Renal cortical epithelial cell (primary cell): Measurements from ENCODE around the gene RUNDC3A. TPM values are rescaled to one million over a fixed set of nuclear protein-coding genes. Genes with fewer than 3 reads are reported as not detected.
"Not testable (repeated sequence)": the region's sequence is repeated elsewhere in the genome, so short reads cannot be mapped to it uniquely, and the experiment has no call there.

Experiments
- DNase-seq: peaks from one replicate; pipeline ENCODE4 v3.0.0-alpha.2; 2011; ENCODE audit warnings: low read depth
- total RNA-seq: library from RNA; depleted of rRNA; stranded (reverse); fragments of >200 nt; gene quantifications from 2 replicates; pipeline ENCODE4 v1.2.3, GENCODE V29; 2014

The RUNDC3A gene
- total RNA-seq, 1 donor from 2014 or later = 2.9 TPM

GRCh38 chr17:44359006-44359405 lies 50.6 kb downstream of the RUNDC3A start:
- no peak for DNase-seq

- DNase-seq = no peak
These were observed 51.2 kb downstream of the RUNDC3A start for GRCh38 chr17:44359458-44360143.

- DNase-seq = no peak
These were observed 51.7 kb downstream of the RUNDC3A start for GRCh38 chr17:44360144-44360533.

- DNase-seq = peak; percentile 27
These were observed 52.4 kb downstream of the RUNDC3A start for GRCh38 chr17:44360826-44361225.

- DNase-seq = no peak
These were observed 53.2 kb downstream of the RUNDC3A start for GRCh38 chr17:44361292-44362260.

- DNase-seq = no peak
These were observed 54.1 kb downstream of the RUNDC3A start for GRCh38 chr17:44362459-44362948.

- no peak for DNase-seq
These were observed 54.7 kb downstream of the RUNDC3A start for GRCh38 chr17:44362949-44363612.

- no peak for DNase-seq
These were observed 55.3 kb downstream of the RUNDC3A start, which contains the start of gene FAM171A2 for GRCh38 chr17:44363613-44364159. TSS of gene FAM171A2 (minus strand) at chr17:44363853. CDS start at chr17:44363714, 139 bp downstream.

- DNase-seq = not testable (repeated sequence)
These were observed 56.6 kb downstream of the RUNDC3A start for GRCh38 chr17:44365051-44365450.

GRCh38 chr17:44367231-44367979 lies 59.0 kb downstream of the RUNDC3A start:
- DNase-seq = peak; percentile 13

Other genes starting within 250 kb of the RUNDC3A start
- 30.3 and 42.2 TPM in 2 replicates for gene LSM12, start 241.9 kb upstream of the RUNDC3A start, total RNA-seq
- gene G6PC3, start 237.9 kb upstream of the RUNDC3A start, total RNA-seq = 15.8 and 54.2 TPM in 2 replicates
- 10.9 and 22.7 TPM in 2 replicates for gene HDAC5, start 185.0 kb upstream of the RUNDC3A start, total RNA-seq
- gene HROB, start 166.7 kb upstream of the RUNDC3A start, total RNA-seq = 0.70 and 1.2 TPM in 2 replicates
- gene ASB16, start 137.9 kb upstream of the RUNDC3A start, total RNA-seq = not detected in 2 replicates
- 21.9 and 38.5 TPM in 2 replicates for gene TMUB2, start 121.6 kb upstream of the RUNDC3A start, total RNA-seq
- 45.8 and 61.1 TPM in 2 replicates for gene ATXN7L3, start 108.7 kb upstream of the RUNDC3A start, total RNA-seq
- 27.8 and 57.8 TPM in 2 replicates for gene UBTF, start 88.9 kb upstream of the RUNDC3A start, total RNA-seq
- gene SLC4A1, start 40.5 kb upstream of the RUNDC3A start, total RNA-seq = not detected in 2 replicates
- 78.7 and 84.9 TPM in 2 replicates for gene SLC25A39, start 16.2 kb downstream of the RUNDC3A start, total RNA-seq
- gene GRN, start 36.7 kb downstream of the RUNDC3A start, total RNA-seq = 213 and 601 TPM in 2 replicates
- 2.7 and 2.8 TPM in 2 replicates for gene FAM171A2, start 55.3 kb downstream of the RUNDC3A start, total RNA-seq
- gene ITGA2B, start 81.0 kb downstream of the RUNDC3A start, total RNA-seq = 0.60 TPM in 1 of 2 replicates, not detected in the other
- gene GPATCH8, start 194.8 kb downstream of the RUNDC3A start, total RNA-seq = 8.0 and 43.8 TPM in 2 replicates
- 1.6 and 19.9 TPM in 2 replicates for gene FZD2, start 248.9 kb downstream of the RUNDC3A start, total RNA-seq